NCI-H2196 (cell line): ENCODE results near the gene LRP4.
"Not testable (repeated sequence)": the region's sequence is repeated elsewhere in the genome, so short reads cannot be mapped to it uniquely, and the experiment has no call there.

Source experiments
- DNase-seq: peaks from one replicate; lab custom pipeline; 2025; ENCODE audit not compliant: unreplicated experiment; lab: John Stamatoyannopoulos, UW

The LRP4 gene

GRCh38 chr11:46928701-46929100 lies 10.4 kb upstream of the LRP4 start:
- not testable (repeated sequence) for DNase-seq

- DNase-seq = not testable (repeated sequence)
Observed at GRCh38 chr11:46927928-46928327, 9.6 kb upstream of the LRP4 start.

GRCh38 chr11:46920755-46921154 lies 2.4 kb upstream of the LRP4 start:
- DNase-seq = peak; percentile 23

- DNase-seq = no peak
Observed at GRCh38 chr11:46918788-46919513, 601 bp upstream of the LRP4 start.

- no peak for DNase-seq
Observed at GRCh38 chr11:46917762-46918082, 628 bp downstream of the LRP4 start.

DNA sequence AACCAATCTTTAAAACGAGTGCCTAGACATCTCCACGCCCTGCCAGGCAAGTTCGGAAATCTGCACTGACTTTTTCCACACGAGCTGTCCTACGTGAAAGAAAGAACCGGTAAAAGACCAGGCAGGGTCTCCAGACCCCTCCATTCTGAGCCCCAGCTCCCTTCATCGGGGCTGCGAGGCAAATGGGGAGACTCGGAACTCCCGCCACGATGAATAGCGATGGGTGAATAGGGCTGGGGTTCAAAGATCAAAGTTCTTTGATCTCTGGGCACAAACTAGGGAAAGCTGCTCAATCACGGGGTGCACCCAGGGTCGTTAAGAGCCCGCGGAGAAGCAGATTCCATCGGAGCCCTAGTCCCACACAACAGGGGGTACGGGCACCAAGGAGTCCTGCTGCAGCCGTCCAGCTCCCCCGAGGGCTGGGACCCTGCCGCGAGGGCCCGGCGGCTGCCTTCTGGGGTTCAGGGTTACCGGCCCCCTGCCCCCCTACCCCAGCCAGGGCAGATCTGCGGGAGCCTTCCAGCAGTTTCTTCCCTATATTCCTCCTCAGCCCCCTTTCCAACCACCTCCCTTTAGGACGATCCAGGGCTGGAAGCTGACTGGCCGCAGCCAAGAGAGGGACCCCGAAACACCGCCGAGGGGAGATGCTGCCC lies 1.1 kb downstream of the LRP4 start:
- DNase-seq = no peak

- no peak for DNase-seq
Observed at GRCh38 chr11:46916286-46917108, 1.9 kb downstream of the LRP4 start.

- DNase-seq = no peak
Observed at GRCh38 chr11:46914910-46915309, 3.4 kb downstream of the LRP4 start.

DNA sequence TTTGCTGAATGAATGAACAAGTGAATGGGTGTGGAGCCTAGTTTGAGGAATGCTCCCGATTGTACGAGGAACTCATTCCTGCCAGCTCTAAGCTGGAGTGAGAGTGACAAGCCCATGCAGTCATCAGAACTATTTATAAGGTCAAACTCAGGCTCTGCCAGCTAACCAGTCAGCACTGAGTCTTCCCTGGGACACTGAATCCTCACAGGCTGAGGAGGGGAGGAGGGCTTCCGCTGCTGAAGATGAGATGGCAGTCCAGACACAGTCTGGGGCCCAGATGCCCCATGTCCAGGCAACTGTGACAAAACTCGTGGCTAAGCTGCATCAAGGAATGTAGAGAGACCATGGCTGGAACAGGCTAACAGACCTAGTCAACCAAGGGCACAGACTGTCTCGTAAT lies 4.0 kb downstream of the LRP4 start:
- no peak for DNase-seq

- DNase-seq = no peak
Observed at GRCh38 chr11:46913484-46913883, 4.9 kb downstream of the LRP4 start.

- peak; percentile 59 for DNase-seq
Observed at GRCh38 chr11:46912526-46913150, 5.7 kb downstream of the LRP4 start.

DNA sequence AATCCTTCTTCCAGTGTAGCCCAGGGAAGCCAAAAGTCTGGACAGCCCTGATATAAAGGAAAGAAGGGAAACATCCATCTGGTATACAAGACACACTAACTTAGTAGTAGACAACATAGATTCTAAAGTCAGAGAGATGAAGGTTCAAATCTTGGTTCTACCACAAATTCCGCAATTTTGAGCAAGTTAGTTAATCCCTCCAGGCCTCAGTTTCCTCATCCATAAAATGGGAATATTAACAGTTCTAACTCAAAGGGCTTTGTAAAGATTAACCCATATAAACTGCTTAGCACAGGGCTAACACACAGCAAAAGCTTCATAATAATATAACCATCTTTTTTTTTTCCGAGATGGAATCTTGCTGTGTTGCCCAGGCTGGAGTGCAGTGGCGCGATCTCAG lies 10.7 kb downstream of the LRP4 start:
- DNase-seq = no peak

DNA sequence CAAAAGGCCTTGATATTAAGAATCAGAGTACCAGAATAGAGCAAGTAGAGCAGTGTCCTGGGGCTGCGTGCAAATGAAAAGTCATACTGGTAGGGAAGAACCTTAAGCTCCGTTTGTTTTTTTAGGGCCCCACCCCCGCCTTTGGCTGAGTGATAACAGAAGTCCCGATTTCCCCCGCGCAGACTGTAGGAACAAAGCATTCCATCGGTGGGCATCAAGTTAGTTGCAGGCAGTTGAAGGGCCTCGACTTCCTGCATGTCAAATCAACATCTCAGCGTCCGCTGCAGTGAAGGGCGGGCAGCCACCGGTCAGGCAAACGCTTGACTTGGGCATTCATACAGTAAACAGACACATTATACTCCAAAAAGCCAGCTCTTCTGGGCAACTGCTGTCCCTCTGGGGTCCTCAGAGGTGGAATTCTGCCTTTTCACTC lies 11.7 kb downstream of the LRP4 start:
- no peak for DNase-seq

GRCh38 chr11:46905806-46906205 lies 12.5 kb downstream of the LRP4 start:
- DNase-seq = no peak

DNA sequence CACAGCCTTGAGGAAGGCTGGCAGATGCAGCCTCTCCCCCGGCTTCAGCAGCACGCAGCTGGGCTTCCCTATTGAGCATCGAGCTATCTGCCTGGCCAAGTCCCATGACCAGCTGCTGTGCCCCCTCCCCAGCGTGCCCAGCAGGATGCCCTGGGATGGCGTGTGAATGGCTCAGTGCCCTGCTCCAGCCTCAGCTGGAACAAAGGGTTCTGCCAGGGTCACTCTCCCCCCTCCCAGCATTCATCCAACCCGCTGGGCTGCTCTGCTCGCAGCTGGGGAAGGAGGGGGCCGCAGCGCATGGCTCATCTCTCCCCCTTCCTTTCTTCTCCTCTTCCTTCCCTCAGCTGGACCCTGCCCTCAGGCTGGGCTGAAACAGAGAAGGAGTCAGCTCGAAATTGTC lies 14.5 kb downstream of the LRP4 start:
- no peak for DNase-seq

GRCh38 chr11:46902694-46903093 lies 15.7 kb downstream of the LRP4 start:
- DNase-seq = no peak

DNA sequence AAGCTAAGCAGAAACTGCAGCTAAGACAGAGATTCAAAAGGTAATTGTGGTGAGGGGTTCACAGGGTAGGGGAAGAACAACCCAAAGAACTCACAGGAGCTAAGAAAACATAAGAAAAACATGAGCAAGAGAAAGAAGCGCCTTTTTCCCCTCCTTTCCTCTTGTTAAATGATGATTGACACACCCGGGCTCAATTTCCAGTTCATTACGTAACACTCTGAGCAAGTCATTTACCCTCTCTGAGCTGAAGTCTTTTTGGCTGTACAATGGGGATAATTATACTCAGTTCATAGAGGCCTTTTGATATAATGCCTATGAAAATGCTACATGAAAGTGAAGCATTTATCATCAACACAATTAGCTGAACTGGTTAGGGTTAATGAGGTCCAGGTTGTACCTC lies 17.2 kb downstream of the LRP4 start:
- no peak for DNase-seq

GRCh38 chr11:46900091-46900746 lies 18.1 kb downstream of the LRP4 start:
- no peak for DNase-seq

- no peak for DNase-seq
Observed at GRCh38 chr11:46899501-46900025, 18.8 kb downstream of the LRP4 start.

DNA sequence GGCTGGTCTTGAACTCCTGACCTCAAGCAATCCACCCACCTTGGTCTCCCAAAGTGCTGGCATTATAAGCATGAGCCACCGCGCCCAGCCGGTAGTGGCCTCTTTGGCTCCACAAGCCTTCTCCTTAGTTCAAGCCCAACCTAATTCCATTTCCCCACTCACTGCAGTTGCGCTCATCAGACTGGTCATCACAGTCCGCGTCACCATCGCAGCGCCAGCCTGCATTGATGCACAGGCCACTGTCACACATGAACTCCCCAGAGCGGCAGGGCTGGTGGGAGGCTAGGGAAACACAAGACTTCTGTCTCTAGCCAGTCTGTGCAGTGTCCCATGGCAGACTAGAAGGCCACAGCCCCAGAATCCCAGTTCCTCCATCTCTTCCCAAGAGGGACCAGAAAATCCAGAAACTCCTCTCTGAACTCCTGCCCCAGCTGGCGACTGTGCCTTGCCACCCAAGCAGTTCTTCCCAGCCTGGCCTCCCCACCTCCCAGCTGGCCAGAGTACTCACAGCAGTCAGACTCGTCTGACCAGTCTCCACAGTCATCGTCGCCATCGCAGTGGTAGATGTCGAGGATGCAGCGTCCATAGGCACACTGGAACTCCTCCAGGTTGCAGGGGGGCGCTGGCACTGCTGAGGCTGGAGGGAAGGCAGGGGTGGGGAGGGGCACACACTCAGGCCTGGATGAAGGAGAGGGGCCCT lies 19.8 kb downstream of the LRP4 start:
- DNase-seq = peak; percentile 51
